ENCODE results near the gene TYROBP. TPM values are rescaled to one million over a fixed set of nuclear protein-coding genes. Genes with fewer than 3 reads are reported as not detected.

The TYROBP gene
- total RNA-seq, 2 donors from 2014 or later: 30.6 to 60.7 TPM

- intact Hi-C loops (cut with DNase I): no loop called here
- Histone ChIP-seq H3K36me3 (peaks cover 0 to 3% of the 10 kb centered on the region in 2 donors), H3K27ac (no peak overlapping the region), H3K4me3 (no peak overlapping the region), H3K9me3 (no peaks in the 10 kb centered on the region), H3K27me3 (replicated peaks; ENCODE audit: insufficient read depth) (no peaks in the 10 kb centered on the region), H3K4me1 (replicated peaks) (no peaks in the 10 kb centered on the region)
- DNase-seq (ENCODE audit: low spot score): no peak
- TF ChIP-seq POLR2AphosphoS5 (IDR thresholded peaks at IDR 0.05) (no peak), CTCF (IDR thresholded peaks at IDR 0.05) (no peak)
- WGBS: 90% methylated on average over 11 of the region's 11 CpGs
Observed at GRCh38 chr19:35945121-35945790, 37.2 kb upstream of the TYROBP start.

GRCh38 chr19:35944556-35944955 lies 36.5 kb upstream of the TYROBP start:
- DNase-seq (ENCODE audit: low spot score): no peak
- Histone ChIP-seq H3K27me3 (replicated peaks; ENCODE audit: insufficient read depth) (no peaks in the 10 kb centered on the region), H3K4me1 (replicated peaks) (no peaks in the 10 kb centered on the region), H3K27ac (no peak overlapping the region), H3K36me3 (peaks cover 0 to 3% of the 10 kb centered on the region in 2 donors), H3K9me3 (no peaks in the 10 kb centered on the region), H3K4me3 (no peak overlapping the region)
- no peak for TF ChIP-seq CTCF (IDR thresholded peaks at IDR 0.05)
- no peak for TF ChIP-seq POLR2A (IDR thresholded peaks at IDR 0.05)
- TF ChIP-seq POLR2AphosphoS5 (IDR thresholded peaks at IDR 0.05): no peak
- intact Hi-C loops (cut with DNase I): no loop called here
- WGBS: 76% methylated on average over 51 of the region's 52 CpGs

GRCh38 chr19:35943321-35944301 lies 35.5 kb upstream of the TYROBP start:
- WGBS: 84% methylated on average over 9 of the region's 9 CpGs
- no peaks in the 10 kb centered on the region for H3K27me3 ChIP-seq (replicated peaks; ENCODE audit: insufficient read depth)
- no peaks in the 10 kb centered on the region for H3K9me3 ChIP-seq
- no peak overlapping the region for H3K4me3 ChIP-seq
- peaks cover 0 to 3% of the 10 kb centered on the region in 2 donors for H3K36me3 ChIP-seq
- H3K27ac ChIP-seq: no peak overlapping the region
- DNase-seq (ENCODE audit: low spot score): no peak
- H3K4me1 ChIP-seq (replicated peaks): no peaks in the 10 kb centered on the region
- intact Hi-C loops (cut with DNase I): no loop called here
- TF ChIP-seq POLR2A (IDR thresholded peaks at IDR 0.05) (no peak), CTCF (IDR thresholded peaks at IDR 0.05) (no peak), POLR2AphosphoS5 (IDR thresholded peaks at IDR 0.05) (no peak)

GRCh38 chr19:35942235-35942634 lies 34.1 kb upstream of the TYROBP start:
- no peak for TF ChIP-seq CTCF (IDR thresholded peaks at IDR 0.05)
- no peak for TF ChIP-seq POLR2A (IDR thresholded peaks at IDR 0.05)
- TF ChIP-seq POLR2AphosphoS5 (IDR thresholded peaks at IDR 0.05): no peak
- Histone ChIP-seq H3K4me3 (no peak overlapping the region), H3K4me1 (replicated peaks) (peaks cover 3% of the 10 kb centered on the region), H3K27ac (no peak overlapping the region), H3K9me3 (no peaks in the 10 kb centered on the region), H3K36me3 (peaks cover 0 to 3% of the 10 kb centered on the region in 2 donors), H3K27me3 (replicated peaks; ENCODE audit: insufficient read depth) (no peaks in the 10 kb centered on the region)
- 93% methylated on average over 3 of the region's 3 CpGs for WGBS
- no peak for DNase-seq (ENCODE audit: low spot score)
- intact Hi-C loops (cut with DNase I): no loop called here

All from prostate gland (tissue), 2 donors.